NCI-H345 treated with DMSO at 0.1 percent for 48 hours (cell line): ENCODE results near the gene SLC25A44.
"Not testable (repeated sequence)": the region's sequence is repeated elsewhere in the genome, so short reads cannot be mapped to it uniquely, and the experiment has no call there.

Experiments
- DNase-seq: peaks from one replicate; lab custom pipeline; 2025; ENCODE audit not compliant: unreplicated experiment; lab: John Stamatoyannopoulos, UW

SLC25A44 gene

DNA sequence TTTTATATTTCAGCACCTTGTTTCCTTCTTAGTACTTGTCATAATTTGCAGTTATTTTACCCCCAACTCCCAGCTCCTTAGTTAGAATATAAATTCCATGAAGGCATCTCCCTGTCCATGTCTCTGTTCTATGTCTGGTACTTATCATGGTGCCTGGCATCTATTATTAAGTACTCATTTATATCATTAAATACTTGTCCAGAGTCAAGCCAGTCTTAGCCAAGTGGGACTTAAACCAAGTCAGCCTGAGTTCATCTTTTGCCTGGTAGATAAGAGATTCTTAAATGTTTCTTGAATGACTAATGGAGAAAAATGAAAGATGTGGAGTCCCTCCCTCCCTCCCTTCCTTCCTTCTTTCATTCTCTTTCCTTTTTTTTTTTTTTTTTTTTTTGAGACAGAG lies 9.4 kb downstream of the SLC25A44 start:
- DNase-seq, result no peak

DNA sequence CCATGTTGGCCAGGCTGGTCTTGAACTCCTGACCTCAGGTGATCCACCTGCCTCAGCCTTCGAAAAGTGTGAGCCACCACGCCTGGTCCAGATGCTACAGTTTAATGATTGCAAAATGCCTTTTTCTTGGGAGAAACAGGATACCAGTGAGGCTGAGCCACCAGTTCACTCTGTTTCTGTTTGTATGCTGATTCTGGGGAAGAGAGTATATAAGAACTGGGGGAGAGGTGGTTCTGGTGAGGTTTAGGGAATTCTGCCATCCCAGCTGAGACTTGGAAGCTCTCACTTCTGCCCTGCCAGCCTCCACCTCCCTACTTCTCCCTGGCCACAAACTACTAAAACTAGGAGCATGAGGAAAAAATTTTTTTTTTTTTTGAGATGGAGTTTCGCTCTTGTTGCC lies 10.8 kb downstream of the SLC25A44 start:
- no peak for DNase-seq

DNA sequence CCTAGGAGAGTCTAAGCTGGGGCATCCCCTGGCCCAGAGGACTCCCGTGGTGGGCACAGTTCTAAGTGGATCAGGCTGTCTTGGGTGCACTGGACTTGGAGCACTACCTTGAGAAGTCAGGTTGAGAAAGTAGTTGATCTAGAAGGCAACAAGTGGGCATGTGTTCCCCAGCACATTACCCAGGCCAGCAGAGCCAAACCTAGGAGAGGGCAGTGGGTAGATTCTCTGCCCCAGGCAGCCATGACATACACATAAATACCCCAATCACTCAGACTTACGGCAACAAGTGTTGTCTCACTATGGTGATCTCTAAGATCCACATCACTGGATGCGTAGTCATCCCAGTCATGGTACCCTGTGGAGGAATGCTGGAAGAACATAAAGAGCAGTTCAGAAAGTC lies 17.3 kb downstream of the SLC25A44 start:
- DNase-seq, result no peak

DNA sequence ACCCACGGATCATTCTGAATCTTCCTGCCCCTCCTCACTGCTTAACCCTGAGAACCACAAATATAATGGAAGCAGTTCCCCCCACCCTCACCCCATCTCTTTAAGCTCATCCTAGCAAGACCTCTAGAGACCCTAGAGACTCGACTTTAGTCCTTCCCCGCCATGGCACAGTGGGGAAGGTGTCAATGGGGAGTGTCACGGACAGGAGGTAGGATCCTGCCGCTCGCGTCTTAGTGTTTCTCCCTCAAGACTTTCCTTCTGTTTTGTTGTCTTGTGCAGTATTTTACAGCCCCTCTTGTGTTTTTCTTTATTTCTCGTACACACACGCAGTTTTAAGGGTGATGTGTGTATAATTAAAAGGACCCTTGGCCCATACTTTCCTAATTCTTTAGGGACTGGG lies 18.2 kb downstream of the SLC25A44 start:
- DNase-seq, result no peak

DNA sequence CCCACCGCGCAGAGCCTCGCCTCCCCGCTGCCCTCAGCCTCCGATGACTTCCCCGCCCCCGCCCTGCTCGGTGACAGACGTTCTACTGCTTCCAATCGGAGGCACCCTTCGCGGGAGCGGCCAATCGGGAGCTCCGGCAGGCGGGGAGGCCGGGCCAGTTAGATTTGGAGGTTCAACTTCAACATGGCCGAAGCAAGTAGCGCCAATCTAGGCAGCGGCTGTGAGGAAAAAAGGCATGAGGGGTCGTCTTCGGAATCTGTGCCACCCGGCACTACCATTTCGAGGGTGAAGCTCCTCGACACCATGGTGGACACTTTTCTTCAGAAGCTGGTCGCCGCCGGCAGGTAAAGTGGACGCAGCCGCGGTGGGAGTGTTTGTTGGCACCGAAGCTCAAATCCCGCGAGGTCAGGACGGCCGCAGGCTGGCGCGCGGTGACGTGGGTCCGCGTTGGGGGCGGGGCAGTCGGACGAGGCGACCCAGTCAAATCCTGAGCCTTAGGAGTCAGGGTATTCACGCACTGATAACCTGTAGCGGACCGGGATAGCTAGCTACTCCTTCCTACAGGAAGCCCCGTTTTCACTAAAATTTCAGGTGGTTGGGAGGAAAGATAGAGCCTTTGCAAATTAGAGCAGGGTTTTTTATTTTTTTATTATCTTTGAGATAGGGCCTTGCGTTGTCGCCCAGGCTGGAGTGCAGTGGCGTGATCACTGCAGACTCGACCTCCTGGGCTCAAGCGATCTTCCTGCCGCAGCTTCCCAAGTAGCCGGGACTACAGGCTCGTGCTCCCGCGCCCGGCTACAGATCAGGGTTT lies 19.1 kb downstream of the SLC25A44 start, which contains the start of gene PMF1:
Gene PMF1 (plus strand): TSS at position 175 of the 811 bp plus-strand sequence. CDS start 9 bp downstream, at position 184.
- peak; percentile 100 for DNase-seq

DNA sequence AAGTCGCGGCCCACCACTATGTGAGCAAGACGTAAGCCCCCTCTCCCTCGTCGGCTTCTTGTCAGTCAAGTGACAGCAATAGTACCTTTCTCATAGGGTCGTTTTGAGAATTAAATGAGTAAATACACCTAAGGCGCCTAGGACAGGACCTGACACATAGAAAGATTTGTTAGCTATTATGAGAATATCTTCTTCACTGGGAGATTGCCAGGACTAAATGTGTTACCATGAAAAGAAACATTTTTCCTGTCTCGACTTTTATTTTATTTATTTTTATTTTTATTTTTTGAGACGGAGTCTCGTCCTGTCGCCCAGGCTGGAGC lies 19.7 kb downstream of the SLC25A44 start:
- DNase-seq, result no peak

DNA sequence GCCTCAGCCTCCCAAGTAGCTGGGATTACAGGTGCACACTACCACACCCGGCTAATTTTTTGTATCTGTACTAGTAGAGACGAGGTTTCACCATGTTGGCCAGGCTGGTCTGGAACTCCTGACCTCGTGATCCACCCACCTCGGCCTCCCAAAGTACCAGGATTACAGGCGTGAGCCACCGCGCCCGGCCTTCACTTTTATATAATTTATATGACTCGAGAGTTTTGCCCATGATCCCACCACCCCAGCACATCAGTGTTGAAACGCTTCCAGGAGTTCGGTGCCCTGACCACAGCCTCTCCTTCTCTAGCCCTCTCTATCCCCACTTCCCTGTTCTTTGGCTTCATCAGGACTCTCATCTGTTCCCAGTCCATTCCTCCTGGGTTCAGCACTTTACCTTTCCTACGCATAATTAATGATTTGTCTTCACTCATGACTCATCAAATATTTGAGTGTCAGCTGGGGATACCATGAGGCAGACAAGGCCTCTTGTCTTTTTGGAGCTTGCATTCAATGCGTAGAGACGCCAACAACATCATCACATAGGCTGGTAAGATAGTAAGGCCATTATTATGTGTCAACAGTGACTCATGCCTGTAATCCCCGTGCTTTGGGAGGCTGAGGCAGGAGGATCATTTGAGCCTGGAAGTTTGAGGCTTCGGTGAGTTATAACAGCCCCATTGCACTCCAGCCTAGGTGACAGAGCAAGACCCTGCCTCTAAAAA lies 20.3 kb downstream of the SLC25A44 start:
- no peak for DNase-seq

DNA sequence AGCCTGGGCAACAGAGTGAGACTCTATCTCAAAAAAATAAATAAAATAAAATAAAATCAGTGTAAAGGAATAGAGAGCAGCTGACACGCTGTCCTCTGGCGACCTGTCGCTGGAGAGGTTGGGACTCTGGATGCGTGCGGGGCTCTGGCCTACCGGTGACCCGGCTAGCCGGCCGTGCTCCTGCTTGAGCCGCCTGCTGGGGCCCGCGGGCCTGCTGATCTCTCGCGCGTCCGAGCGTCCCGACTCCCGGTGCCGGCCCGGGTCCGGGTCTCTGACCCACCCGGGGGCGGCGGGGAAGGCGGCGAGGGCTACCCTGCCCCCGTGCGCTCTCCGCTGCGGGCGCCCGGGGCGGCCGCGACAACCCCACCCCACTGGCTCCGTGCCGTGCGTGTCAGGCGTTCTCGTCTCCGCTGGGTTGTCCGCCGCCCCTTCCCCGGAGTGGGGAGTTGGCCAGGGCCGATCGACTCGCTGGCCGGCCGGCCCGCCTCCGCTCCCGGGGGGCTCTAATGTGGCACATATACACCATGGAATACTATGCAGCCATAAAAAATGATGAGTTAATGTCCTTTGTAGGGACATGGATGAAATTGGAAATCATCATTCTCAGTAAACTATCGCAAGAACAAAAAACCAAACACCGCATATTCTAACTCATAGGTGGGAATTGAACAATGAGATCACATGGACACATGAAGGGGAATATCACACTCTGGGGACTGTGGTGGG lies 22.6 kb downstream of the SLC25A44 start:
- DNase-seq, result not testable (repeated sequence)

DNA sequence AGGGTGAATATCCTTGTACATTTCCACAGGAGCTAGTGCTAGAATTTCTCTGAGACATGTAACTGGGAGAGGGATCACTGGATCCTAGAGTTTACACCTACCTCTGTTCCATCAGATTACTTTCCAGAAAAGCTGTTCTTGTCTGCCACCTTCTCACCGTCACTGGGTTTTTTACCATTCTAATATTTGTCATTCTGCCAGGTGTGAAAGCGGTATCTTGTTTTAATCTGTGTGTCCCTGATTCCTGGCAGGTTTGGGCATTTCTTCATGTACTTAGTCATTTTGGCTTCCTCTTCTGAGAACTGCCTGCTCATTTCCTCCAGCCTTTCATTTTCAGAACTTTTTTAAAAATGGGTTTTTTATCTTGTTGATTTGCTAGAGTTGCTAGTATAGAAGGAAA lies 24.0 kb downstream of the SLC25A44 start:
- DNase-seq, result no peak

DNA sequence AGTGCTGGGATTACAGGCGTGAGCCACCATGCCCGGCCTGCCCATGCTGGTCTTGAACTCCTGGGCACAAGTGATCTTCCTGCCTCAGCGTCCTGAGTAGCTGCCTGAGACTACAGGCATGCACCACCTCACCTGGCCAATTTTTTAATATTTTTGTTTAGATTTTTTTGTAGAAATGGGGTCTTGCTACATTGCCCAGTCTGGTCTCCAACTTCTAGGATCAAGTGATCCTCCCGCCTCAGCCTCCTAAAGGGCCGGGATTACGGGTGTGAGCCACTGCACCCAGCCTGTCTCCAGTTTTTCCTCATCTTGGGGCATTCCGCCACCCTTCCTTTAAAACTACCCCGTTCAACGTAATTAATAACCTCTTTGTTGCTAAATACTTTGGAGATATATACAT lies 26.3 kb downstream of the SLC25A44 start:
- DNase-seq, result no peak

DNA sequence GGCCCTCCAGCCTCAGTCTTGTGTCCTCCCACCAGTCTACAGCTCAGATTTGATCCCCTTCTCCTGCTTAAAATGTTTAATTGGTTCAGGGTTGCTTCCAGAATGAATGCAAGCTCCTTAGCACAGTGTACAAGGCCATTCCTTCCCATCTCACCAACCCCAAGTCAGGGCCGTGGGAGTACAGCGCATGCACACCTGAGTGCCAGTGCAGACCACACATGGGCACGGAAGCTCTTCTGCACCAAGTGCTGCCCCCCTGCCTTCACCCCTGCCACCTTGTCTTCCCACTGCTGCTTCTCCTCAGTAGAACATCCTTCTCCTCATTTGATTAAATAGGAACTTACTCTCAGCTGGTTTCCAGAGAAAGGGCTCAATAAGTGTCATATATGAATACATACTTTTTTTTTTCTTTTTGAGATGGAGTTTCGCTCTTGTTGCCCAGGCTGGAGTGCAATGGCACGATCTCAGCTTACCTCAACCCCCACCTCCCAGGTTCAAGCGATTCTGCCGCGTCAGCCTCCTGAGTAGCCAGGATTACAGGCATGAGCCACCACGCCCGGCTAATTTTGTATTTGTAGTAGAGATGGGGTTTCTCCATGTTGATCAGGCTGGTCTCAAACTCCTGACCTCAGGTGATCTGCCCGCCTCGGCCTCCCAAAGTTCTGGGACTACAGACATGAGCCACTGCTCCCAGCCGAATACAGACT lies 28.2 kb downstream of the SLC25A44 start:
- DNase-seq, result no peak

DNA sequence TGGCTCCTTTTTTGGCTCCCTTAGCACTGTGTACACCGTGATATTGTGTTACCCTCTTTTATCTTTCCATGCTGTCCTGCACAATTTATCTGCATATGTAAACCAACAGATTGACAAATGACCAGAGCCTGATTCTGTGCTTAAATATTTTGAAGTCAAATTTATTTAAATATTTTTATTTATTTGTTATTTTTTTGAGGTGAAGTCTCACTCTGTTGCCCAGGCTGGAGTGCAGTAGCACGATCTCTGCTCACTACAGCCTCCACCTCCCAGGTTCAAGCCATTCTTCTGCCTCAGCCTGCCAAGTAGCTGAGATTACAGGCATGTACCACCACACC lies 31.7 kb downstream of the SLC25A44 start:
- DNase-seq, result no peak

DNA sequence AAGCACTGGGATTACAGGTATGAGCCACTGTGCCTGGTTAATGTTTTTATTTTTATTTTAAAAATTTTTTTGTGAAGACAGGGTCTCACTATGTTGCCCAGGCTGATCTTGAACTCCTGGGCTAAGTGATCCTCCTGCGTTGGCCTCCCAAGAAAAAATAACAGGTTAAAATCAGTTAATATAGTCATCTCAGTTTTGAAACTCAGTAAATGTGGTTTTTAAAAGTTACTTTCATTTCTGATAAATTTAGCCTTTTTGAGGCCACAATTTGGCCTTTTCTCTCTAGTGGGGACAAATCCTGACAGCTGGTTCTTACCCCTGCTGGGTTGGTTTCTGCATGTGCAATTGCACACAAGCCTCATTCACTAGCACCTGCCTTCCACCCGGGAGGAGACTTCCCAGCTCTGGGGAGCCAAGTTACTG lies 32.2 kb downstream of the SLC25A44 start:
- DNase-seq, result no peak

DNA sequence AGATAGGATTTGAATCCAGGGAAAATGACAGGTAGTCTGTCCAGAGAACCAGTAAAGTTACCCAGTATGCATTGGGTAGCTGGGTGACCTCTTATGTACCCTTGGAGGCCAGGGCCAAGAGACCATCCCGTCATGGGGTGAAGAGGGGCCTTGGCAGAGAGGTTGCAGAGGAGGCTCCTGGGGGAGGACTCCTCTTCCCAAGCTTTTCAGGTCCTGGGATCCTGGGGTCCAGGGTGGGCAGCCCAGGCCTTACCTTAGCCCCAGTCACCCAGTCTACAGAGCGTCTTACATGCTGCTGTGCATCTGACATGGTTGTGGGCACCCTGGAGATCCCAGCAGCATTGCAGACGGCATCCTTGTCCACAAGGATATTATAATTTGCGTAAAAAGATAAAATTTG lies 32.9 kb downstream of the SLC25A44 start:
- no peak for DNase-seq

DNA sequence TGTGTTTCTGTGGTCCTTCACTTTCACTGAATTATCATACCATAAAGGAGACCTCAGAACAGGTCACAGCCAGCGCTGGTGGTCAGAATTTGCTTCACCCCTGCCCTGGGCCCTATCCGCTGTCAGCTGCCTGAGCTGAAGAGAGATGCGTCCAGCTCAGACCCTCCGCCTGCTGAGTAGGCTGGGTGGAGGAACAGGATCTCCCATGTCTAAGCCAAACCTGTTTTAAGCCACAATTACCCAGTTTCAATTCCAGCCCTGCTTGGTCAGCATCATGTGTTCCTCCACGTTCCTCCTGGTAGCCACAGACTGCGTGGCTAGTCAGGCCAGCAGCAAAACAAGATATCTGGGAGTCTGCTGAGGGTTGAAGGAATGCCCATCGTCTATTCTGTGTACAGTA lies 34.6 kb downstream of the SLC25A44 start:
- no peak for DNase-seq

DNA sequence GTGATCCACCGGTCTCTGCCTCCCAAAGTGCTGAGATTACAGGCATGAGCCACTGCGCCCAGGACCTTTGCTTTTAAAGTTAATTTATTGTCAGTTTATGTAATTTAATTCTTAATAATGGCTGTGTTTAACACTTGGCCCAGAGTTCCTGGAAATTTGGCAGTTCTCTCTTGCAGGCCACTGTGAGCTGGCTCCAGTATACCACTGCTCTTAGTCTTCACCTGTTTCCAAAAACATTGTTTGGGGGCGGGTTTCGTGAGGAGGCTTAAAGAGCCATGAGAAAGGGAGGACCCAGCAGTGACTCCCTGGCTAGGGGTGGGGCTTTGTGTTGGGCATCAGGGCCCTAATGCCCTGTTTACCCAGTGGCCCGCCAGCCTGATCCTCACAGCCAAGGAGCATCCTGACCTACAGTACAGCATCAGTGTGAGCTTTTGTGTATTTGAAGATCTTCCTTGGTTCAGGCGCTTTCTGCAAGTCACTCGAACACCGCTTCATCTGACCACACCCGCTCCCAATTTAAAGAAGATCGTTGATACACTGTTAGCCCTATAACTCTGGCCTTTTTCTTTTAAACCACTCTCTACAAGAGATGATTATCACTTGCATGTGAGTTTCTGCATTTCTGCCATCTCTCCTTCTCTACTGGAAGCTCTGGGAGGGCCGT lies 36.0 kb downstream of the SLC25A44 start:
- DNase-seq, result no peak

DNA sequence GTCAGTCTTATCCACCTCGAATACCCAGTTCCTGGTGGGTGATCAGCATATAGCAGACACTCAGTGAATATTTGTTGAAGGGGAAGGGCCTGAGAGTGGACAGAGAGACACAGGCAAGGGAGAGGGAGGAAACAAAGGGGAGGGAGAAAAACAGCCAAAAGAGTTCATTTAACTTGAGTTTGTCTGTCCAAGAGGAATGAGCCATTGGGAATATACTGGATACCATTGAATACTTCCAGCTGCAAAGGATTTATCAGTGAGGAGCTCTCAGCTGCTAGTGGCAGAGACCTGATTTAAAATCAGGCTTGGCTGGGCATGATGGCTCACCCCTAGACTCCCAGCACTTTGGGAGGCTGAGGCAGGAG lies 36.6 kb downstream of the SLC25A44 start:
- DNase-seq, result no peak

DNA sequence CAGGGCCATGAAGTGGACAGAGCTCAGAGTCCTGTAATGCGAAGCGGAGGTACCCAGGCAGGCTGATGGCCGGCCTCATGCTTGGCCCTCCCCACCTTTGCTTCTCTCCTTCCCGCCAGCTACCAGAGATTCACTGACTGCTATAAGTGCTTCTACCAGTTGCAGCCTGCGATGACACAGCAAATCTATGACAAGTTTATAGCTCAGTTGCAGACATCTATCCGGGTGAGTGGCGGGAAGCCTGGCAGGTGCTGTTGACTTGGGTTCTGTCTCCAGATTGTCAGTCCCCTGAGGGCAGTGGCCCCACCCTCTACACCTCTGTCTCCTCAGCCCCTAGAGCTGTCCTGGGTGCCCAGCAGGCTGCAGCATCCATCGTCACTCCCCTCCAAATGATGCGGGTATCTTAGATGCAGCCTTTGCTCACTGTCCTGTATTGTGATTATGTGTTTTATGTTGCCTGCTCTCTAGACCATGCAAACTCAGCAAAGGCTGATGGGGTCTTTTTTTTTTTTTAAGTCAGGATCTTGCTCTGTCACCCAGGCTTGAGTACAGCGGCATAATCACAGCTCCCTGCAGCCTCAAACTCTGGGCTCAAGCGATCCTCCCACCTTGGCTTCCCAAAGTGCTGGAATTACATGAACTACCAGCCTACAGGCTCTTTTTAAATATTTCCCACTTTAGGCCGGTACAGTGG lies 38.4 kb downstream of the SLC25A44 start:
- no peak for DNase-seq

DNA sequence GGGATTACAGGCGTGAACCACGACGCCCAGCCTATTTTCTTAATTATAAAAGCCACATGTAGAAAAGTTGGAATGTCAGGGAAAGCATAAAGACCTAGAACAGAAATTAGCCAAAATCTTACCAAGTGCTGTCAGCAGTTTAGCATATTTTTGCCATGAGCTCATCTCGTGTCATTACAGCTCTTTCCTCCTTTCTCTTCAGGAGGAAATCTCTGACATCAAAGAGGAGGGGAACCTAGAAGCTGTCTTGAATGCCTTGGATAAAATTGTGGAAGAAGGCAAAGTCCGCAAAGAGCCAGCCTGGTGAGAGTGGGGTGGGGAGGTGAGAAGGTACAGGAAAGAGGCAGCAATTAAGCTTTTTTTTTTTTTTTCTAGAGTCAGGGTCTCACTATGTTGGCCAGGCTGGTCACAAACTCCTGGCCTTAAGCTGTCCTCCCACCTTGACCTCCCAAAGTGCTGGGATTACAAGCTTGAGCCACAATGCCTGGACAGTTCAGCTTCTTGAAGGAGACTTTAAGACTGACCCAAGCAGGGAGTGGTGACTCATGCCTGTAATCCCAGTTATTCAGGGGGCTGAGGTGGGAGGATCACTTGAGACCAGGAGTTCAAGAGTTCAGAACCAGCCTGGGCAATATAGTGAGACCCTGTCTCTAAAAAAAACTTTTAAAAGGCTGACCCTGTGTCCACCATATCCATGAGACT lies 39.7 kb downstream of the SLC25A44 start:
- DNase-seq, result no peak

DNA sequence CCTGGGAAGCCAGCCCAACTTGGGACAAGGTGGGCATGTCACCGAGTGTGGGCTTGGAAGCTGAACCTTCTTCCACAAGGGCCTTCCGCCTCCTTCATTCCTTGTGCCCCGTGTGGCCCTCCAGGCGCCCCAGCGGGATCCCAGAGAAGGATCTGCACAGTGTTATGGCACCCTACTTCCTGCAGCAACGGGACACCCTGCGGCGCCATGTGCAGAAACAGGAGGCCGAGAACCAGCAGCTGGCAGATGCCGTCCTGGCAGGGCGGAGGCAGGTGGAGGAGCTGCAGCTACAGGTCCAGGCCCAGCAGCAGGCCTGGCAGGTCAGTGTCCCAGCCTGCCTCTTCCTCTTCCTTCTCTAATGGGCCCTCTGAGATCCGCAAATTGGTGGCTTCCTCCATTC lies 42.3 kb downstream of the SLC25A44 start:
- no peak for DNase-seq
